Measurements from ENCODE around the gene MGAT5B.

- no peak for TF ChIP-seq CTCF (IDR thresholded peaks at IDR 0.05; ENCODE audit: insufficient read depth, low read depth, low read length)
- no peak for TF ChIP-seq EZH2 (IDR thresholded peaks at IDR 0.05; ENCODE audit: insufficient read depth, low read length)
Measured at GRCh38 chr17:76885894-76886290, 17.7 kb downstream of the MGAT5B start.

Measured in astrocyte (in vitro differentiated cells and primary cell).